GM19452 (cell line): ENCODE measurements around the gene JMJD8.
A peak's percentile ranks its signal among the peaks of the same experiment; 100 is the strongest.

Experiments used
- ATAC-seq: cut with Tn5 transposase; IDR thresholded peaks from one replicate; pipeline ENCODE4 v1.9.1; 2021; ENCODE audit not compliant: unreplicated experiment

Gene JMJD8

GRCh38 chr16:677316-678190 lies 6.6 kb downstream of the JMJD8 start:
- ATAC-seq = no peak

DNA sequence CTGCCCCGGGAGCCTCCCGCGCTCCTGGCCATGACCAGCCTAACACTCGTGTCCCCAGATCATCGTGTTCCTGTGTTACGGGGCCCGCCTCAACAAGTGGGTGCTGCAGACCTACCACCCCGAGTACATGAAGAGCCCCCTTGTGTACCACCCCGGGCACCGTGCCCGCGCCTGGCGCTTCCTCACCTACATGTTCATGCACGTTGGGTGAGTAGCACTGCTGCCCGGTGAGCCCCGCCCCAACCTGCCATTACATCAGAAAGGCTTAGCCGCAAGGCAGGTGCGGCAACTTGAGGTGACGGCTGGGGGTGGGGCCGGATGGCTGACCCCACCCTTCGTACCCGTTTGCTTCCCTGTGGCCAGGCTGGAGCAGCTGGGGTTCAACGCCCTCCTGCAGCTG lies 7.2 kb downstream of the JMJD8 start:
- ATAC-seq = no peak

DNA sequence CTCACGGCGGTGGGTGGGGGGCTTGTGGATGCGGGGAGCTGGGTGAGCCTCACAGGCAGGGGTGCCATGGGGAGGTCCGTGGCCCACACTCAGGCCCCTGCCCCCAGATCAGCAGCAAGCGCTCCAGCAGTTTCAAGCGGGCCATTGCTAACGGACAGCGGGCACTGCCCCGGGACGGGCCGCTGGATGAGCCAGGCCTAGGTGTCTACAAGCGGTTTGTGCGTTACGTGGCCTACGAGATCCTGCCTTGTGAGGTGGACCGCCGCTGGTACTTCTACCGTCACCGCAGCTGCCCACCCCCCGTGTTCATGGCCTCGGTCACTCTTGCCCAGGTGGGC lies 7.6 kb downstream of the JMJD8 start:
- ATAC-seq = no peak

- ATAC-seq = no peak
Observed at GRCh38 chr16:675884-676564, 8.1 kb downstream of the JMJD8 start.

GRCh38 chr16:674968-675883 lies 8.9 kb downstream of the JMJD8 start, which contains the start of gene RHBDL1:
Gene RHBDL1, plus strand, starts transcription at chr16:675671. Its CDS starts 120 bp downstream, at chr16:675791.
- no peak for ATAC-seq

DNA sequence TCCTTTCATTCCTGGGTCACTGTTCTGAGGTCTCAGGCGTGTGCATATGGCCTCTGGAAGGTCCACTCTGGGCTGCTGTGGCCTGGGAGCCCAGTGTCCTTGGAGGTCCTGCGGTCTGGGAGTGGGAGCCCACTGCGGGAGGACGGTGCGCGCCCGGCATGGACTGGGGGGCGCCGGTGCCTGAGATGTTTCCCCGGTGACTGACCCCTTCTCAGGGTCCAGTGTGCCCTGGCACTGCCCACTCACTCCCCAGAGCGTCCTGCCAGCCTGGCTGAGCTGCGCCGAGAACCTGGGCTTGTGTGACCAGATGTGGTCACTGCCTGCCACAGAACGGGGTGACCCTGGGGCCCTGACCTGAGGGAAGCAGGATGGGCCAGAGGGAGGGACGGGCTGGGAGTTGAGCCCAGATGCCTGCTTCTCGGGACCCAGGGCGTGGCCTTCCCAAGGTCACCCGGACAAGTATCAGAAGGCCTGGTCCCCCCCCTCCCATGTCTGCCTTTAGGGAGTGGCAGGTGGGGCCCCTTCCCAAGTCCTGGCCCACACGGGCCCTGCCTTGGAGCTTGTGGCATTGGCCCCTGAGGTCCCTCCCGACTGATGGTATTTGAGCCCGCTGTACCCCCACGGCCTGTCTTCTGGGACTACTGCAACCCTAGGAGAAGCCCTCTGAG lies 9.8 kb downstream of the JMJD8 start:
- no peak for ATAC-seq

DNA sequence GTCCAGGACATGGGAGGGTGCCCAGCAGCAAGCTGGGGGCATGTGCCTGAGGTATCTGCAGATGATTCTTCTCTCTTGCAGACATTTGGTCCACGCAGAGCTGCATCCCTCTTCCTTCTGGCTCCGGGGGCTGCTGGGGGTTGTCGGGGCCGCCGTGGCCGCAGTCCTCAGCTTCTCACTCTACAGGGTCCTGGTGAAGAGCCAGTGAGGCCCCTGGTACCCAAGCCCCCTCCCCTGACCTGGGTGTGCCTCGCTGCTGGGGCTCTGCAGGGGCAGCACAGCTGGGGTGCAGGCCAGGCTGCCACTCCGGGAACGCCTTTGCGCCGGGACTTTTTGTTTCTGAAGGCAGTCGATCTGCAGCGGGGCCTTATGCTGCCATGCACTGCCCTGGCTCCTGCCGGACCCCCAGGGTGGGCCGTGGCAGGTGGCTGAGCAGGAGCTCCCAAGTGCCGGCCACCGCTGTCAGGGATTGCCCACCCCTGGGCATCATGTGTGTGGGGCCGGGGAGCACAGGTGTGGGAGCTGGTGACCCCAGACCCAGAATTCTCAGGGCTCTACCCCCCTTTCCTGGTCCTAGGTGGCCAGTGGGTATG lies 10.6 kb downstream of the JMJD8 start:
- ATAC-seq = no peak

GRCh38 chr16:672851-673250 lies 11.3 kb downstream of the JMJD8 start:
- ATAC-seq = no peak

- ATAC-seq = no peak
Observed at GRCh38 chr16:672371-672770, 11.8 kb downstream of the JMJD8 start.

- ATAC-seq = no peak
Observed at GRCh38 chr16:671353-672131, 12.6 kb downstream of the JMJD8 start.

DNA sequence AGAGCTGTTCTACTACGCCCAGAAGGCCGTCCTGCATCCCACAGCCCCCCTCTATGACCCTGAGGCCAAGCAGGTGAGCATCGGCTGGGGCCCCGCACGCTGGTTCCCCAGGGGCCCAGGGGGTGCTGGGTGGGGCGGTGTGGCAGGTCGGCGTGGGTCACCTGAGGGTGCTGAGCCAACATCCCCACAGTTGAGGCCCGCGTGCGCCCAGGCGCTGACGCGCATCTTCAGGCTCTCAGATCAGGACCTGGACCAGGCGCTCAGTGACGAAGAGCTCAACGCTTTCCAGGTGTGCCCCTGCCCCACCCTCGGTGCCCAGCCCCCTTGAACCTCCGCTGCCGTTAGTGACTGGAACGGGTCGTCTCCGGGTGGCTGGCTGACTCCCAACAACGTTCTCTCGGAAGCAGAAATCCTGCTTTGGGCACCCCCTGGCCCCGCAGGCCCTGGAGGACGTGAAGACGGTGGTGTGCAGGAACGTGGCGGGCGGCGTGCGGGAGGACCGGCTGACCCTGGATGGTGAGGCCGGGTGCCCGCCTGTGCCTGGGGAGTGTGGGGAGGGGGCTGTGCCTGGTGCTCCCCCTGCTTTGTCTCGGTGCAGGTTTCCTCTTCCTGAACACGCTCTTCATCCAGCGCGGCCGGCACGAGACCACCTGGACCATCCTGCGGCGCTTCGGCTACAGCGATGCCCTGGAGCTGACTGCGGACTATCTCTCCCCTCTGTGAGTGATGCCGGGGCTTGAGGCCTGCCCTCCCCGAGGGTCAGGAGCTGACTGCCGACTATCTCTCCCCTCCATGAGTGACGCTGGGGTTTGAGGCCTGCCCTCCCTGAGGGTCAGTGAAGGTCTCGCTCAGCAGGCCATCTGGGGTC lies 13.4 kb downstream of the JMJD8 start:
- no peak for ATAC-seq

GRCh38 chr16:669666-670065 lies 14.5 kb downstream of the JMJD8 start:
- ATAC-seq = no peak

DNA sequence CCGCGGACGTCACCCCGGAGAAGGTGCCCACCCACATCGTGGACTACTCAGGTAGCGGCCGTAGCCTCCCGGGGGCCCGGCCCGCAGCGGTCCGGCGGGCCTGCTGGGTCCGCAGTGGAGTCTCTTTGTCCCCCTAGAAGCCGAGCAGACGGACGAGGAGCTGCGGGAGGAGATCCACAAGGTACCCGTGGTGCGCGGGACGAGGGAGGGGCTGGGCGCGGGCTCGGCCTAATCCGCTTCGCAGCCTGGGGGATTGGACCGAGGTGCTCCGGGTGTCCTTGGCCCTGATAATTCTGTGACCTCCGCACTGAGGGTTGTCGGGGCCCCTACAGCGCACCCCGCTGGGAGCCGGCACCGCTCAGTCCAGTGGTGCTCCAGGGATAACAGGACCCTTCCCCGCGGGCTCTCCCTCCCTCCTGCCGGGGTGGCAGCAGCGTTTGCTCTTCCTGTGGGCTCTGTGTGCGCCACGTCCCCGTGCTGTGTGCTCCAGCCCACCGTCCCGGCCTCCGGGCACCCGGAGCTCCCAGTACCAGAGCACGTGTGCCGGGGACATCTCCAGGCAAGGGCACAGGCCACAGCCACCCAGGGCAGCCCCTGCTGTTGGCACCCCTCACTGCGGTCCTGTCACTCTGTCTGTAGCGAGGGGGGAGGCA lies 15.5 kb downstream of the JMJD8 start:
- ATAC-seq = no peak

DNA sequence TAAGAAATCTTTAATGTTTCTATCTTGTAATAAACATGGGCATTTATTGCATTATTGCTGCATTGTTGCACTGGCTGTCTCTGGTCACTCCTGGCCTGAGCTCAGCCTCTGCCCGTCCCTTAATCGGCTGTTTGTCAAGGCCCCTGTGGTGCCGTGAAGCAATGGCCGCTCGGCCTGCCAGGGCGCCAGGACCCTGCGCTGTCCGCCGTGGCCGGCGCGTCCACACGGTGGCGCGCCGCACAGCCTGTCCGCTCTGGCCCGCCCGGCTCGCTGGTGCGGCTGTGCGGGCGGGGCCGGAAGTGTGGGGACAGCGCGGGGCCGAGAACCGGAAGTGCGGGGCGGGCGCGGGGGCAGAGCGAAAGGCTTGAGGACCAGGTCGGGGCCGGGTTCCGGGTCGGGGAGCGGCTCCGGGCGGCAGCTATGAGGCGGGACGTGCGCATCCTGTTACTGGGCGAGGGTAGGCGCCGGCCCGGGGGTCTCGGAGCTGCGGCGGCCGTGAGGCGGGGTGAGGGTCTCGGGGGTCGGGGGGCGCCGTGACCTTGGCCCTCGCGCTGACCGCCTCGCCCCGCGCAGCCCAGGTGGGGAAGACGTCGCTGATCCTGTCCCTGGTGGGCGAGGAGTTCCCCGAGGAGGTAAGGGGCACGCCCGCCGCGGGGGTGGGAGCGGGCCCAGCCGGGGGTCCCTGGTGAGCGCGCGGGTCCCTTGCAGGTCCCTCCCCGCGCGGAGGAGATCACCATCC lies 16.2 kb downstream of the JMJD8 start, which contains the start of gene RHOT2:
RHOT2 (plus strand) TSS at position 353 of the 739 bp plus-strand sequence; CDS start at position 421, 68 bp downstream.
- peak; percentile 88 for ATAC-seq

DNA sequence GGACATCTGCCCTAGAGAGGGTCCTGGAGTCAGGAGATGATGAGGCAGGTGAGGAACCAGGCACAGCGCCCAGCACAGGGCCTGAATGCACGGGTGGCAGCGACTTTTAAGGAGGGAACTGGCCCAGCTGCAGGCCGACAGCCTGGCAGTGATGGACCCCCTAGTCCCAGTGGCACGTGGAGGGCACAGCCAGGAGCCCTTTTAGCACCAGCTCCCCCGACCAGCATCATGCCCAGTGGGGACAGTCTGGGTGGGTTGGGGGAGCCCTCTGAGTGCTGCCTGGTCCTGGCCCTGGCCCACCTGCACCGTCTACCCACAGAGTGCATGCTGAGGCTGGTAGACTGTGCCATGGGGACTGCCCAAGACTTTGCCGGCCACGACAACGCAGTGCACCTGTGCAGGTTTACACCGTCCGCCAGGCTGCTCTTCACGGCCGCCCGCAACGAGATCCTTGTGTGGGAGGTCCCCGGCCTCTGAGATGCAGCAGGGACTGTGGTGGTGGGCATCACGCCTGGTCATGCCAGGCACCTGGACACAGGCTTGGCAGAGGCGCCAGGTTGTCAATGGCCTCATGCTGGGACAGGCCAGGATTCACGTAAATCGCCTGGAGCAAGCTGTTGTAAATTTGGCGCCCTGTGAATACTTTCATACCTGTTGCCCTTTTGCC lies 16.9 kb downstream of the JMJD8 start:
- no peak for ATAC-seq

GRCh38 chr16:666572-666971 lies 17.6 kb downstream of the JMJD8 start:
- no peak for ATAC-seq

- no peak for ATAC-seq
Observed at GRCh38 chr16:662597-662996, 21.5 kb downstream of the JMJD8 start.
